AG04449 (cell line): ENCODE data around the gene MORN2.

ENCODE experiments used
- CTCF ChIA-PET: fragments of 350-600 bp; formaldehyde crosslinking; extraction: SDS; loops from one replicate; lab custom pipeline; 2021; ENCODE audit warnings: antibody characterized with exemption; lab: Yijun Ruan, JAX
- POLR2A ChIA-PET: fragments of 400-600, 350-600 bp; formaldehyde crosslinking; extraction: SDS; loops from one replicate; lab custom pipeline; 2020; ENCODE audit warnings: antibody characterized with exemption, inconsistent platforms; lab: Yijun Ruan, JAX
- DNase-seq: peaks from one replicate; pipeline ENCODE4 v3.0.0-alpha.2; 2010; ENCODE audit warnings: low read depth, low spot score
- H3K4me3 ChIP-seq: 2 replicates; pipeline ENCODE4 v1.5.1; 2011; ENCODE audit warnings: low read depth, mild to moderate bottlenecking, control low read depth, low read length
- CTCF ChIP-seq: IDR thresholded peaks from one replicate; pipeline ENCODE4 v1.5.1; 2011; ENCODE audit warnings: mild to moderate bottlenecking, moderate library complexity, low read length, control low read depth, inconsistent platforms; ENCODE audit not compliant: insufficient read depth; ENCODE audit errors: missing control alignments

MORN2 gene

GRCh38 chr2:38866773-38867443 lies 8.9 kb upstream of the MORN2 start:
- POLR2A ChIA-PET, result no interaction called here
- no peak for DNase-seq
- TF ChIP-seq CTCF, result no peak
- CTCF ChIA-PET, result no interaction called here
- H3K4me3 ChIP-seq, result no peak overlapping the region

DNA sequence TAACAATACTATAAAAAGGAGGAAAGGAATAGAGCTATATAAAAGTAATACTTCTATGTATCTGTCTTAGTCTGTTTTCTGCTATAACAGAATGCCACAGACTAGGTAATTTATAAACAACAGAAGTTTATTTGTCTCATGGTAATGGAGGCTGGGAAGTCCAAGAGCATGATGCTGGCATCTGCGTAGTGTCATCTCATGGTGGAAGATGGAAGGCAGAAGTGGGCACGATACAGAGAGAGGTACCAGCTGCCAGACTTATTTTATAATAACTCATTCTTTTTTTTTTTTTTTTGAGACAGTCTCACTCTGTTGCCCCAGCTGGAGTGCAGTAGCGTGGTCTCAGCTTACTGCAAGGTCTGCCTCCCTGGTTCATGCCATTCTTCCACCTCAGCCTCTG lies 4.3 kb upstream of the MORN2 start:
- no peak for TF ChIP-seq CTCF
- no peak for DNase-seq
- ChIA-PET POLR2A (no interaction called here), CTCF (interaction anchor here (1.5 kb wide), 1 partner anchor 15 kb away, joined by 4 read pairs; no protein-coding TSS in a partner anchor)
- no peak overlapping the region for H3K4me3 ChIP-seq

DNA sequence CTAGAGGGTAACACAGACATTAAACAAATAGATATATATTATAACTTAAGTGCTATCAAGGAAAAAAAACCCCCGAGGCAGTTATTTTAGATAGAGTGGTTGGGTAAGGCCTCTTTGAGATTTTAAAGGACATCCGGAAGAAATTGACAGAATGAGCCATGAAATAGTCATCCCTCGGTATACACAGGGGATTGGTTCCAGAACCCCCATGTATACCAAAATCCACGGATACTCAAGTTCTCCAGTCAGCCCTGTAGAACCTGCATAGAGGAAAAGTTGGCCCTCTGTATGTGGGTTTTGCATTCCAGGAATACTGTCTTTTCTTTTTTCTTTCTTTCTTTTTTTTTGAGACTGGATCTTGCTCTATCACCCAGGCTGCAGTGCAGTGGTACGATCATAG lies 2.0 kb upstream of the MORN2 start:
- no peak for DNase-seq
- CTCF ChIA-PET, result interaction anchor here (1.1 kb wide), 1 partner anchor 9 kb away, joined by 5 read pairs; no protein-coding TSS in a partner anchor
- no peak overlapping the region for H3K4me3 ChIP-seq
- no peak for TF ChIP-seq CTCF
- POLR2A ChIA-PET, result no interaction called here

GRCh38 chr2:38875227-38875575 lies 575 bp upstream of the MORN2 start:
- CTCF ChIA-PET, result interaction anchor here (1.3 kb wide), 1 partner anchor 12 kb away, joined by 3 read pairs; no protein-coding TSS in a partner anchor
- no peak for TF ChIP-seq CTCF
- POLR2A ChIA-PET, result no interaction called here
- H3K4me3 ChIP-seq, result peak overlapping the region; percentile 100
- no peak for DNase-seq

GRCh38 chr2:38876407-38876806 lies 631 bp downstream of the MORN2 start:
- no peak for DNase-seq
- H3K4me3 ChIP-seq, result peak overlapping the region; percentile 100
- ChIA-PET CTCF (no interaction called here), POLR2A (interaction anchor here (0.9 kb wide), 1 partner anchor 125 kb away, joined by 7 read pairs; the partner anchor contains the start of gene SRSF7)
- no peak for TF ChIP-seq CTCF

- no peak overlapping the region for H3K4me3 ChIP-seq
- TF ChIP-seq CTCF, result no peak
- ChIA-PET POLR2A (no interaction called here), CTCF (interaction anchor here (1.5 kb wide), 1 partner anchor 11 kb away, joined by 3 read pairs; the partner anchor contains the start of genes DHX57 and MORN2)
- no peak for DNase-seq
These were observed 10.3 kb downstream of the MORN2 start for GRCh38 chr2:38886063-38886462.
